ENCODE measurements around the gene HSPB9.
"Not testable (repeated sequence)": the region's sequence is repeated elsewhere in the genome, so short reads cannot be mapped to it uniquely, and the experiment has no call there.

HSPB9 gene

GRCh38 chr17:42142371-42142896, 19.8 kb downstream of the HSPB9 start:
- DNase-seq (ENCODE audit: low spot score) = no peak
- no peak for TF ChIP-seq CTCF (IDR thresholded peaks at IDR 0.05; ENCODE audit: extremely low read depth, insufficient read depth, missing control alignments)
- in situ Hi-C loops (cut with MboI; ENCODE audit: low pct_unique_long_range_greater_than_20kb, low sequenced_read_pairs, unreplicated experiment) = no loop called here

- not testable (repeated sequence) for DNase-seq (ENCODE audit: low spot score)
Measured at GRCh38 chr17:42143138-42143537, 20.5 kb downstream of the HSPB9 start.

GRCh38 chr17:42146911-42147607, 24.5 kb downstream of the HSPB9 start:
- in situ Hi-C loops (cut with MboI; ENCODE audit: low pct_unique_long_range_greater_than_20kb, low sequenced_read_pairs, unreplicated experiment) = no loop called here
- no peak for TF ChIP-seq CTCF (IDR thresholded peaks at IDR 0.05; ENCODE audit: extremely low read depth, insufficient read depth, missing control alignments)
- no peak for DNase-seq (ENCODE audit: low spot score)

More at GRCh38 chr17:42143138-42143537, 20.5 kb downstream of the HSPB9 start:
- in situ Hi-C loops (cut with MboI; ENCODE audit: low pct_unique_long_range_greater_than_20kb, low sequenced_read_pairs, unreplicated experiment) = not testable (repeated sequence)

GRCh38 chr17:42153919-42154742, 31.5 kb downstream of the HSPB9 start:
- no peak for TF ChIP-seq CTCF (IDR thresholded peaks at IDR 0.05; ENCODE audit: extremely low read depth, insufficient read depth, missing control alignments)
- DNase-seq (ENCODE audit: low spot score) = no peak
- in situ Hi-C loops (cut with MboI; ENCODE audit: low pct_unique_long_range_greater_than_20kb, low sequenced_read_pairs, unreplicated experiment) = no loop called here

- in situ Hi-C loops (cut with MboI; ENCODE audit: low pct_unique_long_range_greater_than_20kb, low sequenced_read_pairs, unreplicated experiment) = no loop called here
- no peak for DNase-seq (ENCODE audit: low spot score)
- no peak for TF ChIP-seq CTCF (IDR thresholded peaks at IDR 0.05; ENCODE audit: extremely low read depth, insufficient read depth, missing control alignments)
Measured at GRCh38 chr17:42155614-42156045, 33.0 kb downstream of the HSPB9 start.

- in situ Hi-C loops (cut with MboI; ENCODE audit: low pct_unique_long_range_greater_than_20kb, low sequenced_read_pairs, unreplicated experiment) = no loop called here
- no peak for TF ChIP-seq CTCF (IDR thresholded peaks at IDR 0.05; ENCODE audit: extremely low read depth, insufficient read depth, missing control alignments)
Measured at GRCh38 chr17:42159796-42160530, 37.4 kb downstream of the HSPB9 start.

More at GRCh38 chr17:42159796-42160530, 37.4 kb downstream of the HSPB9 start:
- no peak for DNase-seq (ENCODE audit: low spot score)

Data from GM13977 (cell line).